Measurements from ENCODE around the gene ALPK3. TPM values are rescaled to one million over a fixed set of nuclear protein-coding genes. Genes with fewer than 3 reads are reported as not detected.
"Not testable (repeated sequence)": the region's sequence is repeated elsewhere in the genome, so short reads cannot be mapped to it uniquely, and the experiment has no call there.

The ALPK3 gene
- polyA plus RNA-seq, 3 donors: 5.7 to 9.1 (median 6.9) TPM

GRCh38 chr15:84835661-84836337 is 18.6 kb downstream of the ALPK3 start:
- WGBS, 3 donors: 69 to 84% (median 73%) methylated on average over 5 of the region's 5 CpGs

DNA sequence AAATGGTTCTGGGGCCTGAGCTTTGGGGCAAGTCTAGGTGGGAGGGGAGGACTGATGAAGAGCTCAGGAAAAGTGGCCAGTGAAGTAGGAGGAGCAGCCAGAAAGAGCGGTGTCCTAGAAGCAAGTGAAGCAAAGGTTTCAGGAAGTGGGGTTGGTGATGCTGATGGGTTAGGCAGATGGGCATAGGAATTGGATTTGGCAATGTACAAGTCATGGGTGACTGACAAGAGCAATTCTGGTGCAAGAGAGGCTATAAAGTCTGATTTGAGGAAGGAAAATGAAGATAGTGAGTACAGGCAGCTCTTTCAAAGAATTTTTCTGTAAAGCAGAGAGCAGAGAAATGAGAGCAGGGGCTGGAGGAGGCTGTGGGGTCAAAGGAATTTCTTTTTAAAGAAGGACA is 19.7 kb downstream of the ALPK3 start:
- WGBS, 3 donors: 62 to 100% (median 71%) methylated on average over 1 of the region's 1 CpG
- H3K27ac ChIP-seq (ENCODE audit: low read depth, low read length): no peak overlapping the region

More at GRCh38 chr15:84835661-84836337, 18.6 kb downstream of the ALPK3 start:
- H3K27ac ChIP-seq (ENCODE audit: low read depth, low read length): no peak overlapping the region

GRCh38 chr15:84839714-84840113 is 22.6 kb downstream of the ALPK3 start:
- H3K27ac ChIP-seq (ENCODE audit: low read depth, low read length): no peak overlapping the region
- 97 to 98% (median 97%) methylated on average over 23 of the region's 23 CpGs for WGBS, 3 donors

DNA sequence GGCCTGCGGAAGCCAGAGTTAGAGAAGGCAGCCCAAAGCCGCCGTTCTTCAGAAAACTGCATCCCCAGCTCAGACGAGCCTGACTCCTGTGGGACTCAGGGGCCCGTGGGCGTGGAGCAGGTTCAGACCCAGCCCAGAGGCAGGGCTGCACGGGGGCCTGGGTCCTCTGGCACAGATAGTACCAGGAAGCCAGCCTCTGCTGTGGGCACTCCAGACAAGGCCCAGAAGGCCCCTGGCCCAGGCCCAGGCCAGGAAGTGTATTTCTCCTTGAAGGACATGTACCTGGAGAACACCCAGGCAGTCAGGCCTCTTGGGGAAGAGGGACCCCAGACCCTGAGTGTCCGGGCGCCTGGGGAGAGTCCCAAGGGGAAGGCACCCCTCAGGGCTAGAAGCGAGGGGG is 23.1 kb downstream of the ALPK3 start:
- WGBS, 3 donors: 85 to 90% (median 86%) methylated on average over 10 of the region's 10 CpGs
- no peak overlapping the region for H3K27ac ChIP-seq (ENCODE audit: low read depth, low read length)

DNA sequence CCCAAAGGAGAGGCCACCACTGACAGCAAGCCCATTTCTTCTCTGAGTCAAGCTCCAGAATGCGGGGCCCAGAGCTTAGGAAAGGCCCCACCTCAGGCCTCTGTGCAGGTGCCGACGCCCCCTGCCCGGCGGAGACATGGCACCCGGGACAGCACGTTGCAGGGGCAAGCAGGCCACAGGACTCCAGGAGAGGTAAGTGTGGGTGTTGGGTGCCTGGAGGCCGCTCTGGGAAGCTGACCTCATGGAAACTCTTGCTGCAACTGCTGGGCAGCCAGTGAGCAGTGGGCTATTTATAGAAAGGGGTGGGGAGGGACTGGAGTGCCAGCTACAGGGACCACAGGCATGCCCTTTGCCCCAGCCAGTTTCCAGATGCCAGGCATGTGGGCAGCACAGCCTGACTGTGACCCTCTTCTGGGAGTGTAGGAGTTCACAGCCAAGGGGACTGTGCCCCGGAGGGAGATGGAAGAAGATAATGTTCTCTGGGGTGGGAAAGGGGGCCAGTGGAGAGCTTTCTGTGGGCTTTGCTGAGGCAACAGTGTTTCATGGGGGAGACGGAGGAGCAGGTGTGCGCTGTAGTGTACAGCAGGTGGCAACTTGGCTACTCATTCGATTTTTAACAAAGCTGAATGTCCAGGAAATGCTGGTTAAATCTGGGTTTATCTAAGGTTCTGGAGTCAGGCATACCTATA is 23.7 kb downstream of the ALPK3 start:
- 49 to 81% (median 71%) methylated on average over 12 of the region's 12 CpGs for WGBS, 3 donors
- no peak overlapping the region for H3K27ac ChIP-seq (ENCODE audit: low read depth, low read length)

- WGBS, 3 donors: 94 to 100% (median 95%) methylated on average over 1 of the region's 1 CpG
- H3K27ac ChIP-seq (ENCODE audit: low read depth, low read length): no peak overlapping the region
Observed at GRCh38 chr15:84842781-84843180, 25.6 kb downstream of the ALPK3 start.

GRCh38 chr15:84844964-84845363 is 27.8 kb downstream of the ALPK3 start:
- WGBS, 3 donors: 27 to 78% (median 69%) methylated on average over 2 of the region's 2 CpGs
- H3K27ac ChIP-seq (ENCODE audit: low read depth, low read length): no peak overlapping the region

GRCh38 chr15:84845631-84846030 is 28.5 kb downstream of the ALPK3 start:
- H3K27ac ChIP-seq (ENCODE audit: low read depth, low read length): not testable (repeated sequence)
- WGBS, 3 donors: 60 to 81% (median 71%) methylated on average over 7 of the region's 7 CpGs

DNA sequence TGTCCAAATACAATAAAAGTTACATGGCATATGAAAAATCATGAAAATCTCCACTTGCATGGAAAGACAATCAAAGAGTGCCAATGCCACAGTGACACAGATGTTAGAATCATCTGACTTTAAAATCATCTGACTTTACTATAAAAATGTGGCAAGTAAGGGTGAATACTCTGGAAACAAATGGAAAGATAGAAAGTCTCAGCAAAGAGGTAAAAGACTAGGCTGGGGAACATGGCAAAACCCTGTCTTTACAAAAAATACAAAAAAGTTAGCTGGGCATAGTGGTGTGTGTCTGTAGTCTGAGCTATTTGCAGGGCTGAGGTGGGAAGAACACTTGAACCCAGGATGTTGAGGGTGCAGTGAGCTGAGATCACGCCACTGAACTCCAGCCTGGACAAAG is 29.1 kb downstream of the ALPK3 start:
- no peak overlapping the region for H3K27ac ChIP-seq (ENCODE audit: low read depth, low read length)
- WGBS, 3 donors: 93 to 100% (median 98%) methylated on average over 1 of the region's 1 CpG

DNA sequence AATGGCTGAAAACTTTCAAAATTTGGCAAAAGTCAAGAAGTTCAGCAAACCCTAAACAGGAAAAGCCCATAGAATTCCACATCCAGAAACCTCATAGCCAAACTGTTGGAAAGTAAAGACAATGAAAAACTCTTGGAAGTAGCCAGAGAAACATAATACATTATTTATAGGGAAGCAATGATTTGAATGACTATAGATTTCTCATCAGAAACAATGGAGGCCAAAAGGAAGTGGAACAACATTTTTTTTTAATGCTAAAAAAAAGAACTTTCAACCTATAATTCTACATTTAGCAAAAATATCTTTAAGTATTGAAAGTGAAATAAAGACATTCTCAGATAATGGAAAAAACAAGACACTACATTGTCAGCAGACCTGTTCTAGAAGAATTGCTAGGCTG is 30.2 kb downstream of the ALPK3 start:
- no peak overlapping the region for H3K27ac ChIP-seq (ENCODE audit: low read depth, low read length)

DNA sequence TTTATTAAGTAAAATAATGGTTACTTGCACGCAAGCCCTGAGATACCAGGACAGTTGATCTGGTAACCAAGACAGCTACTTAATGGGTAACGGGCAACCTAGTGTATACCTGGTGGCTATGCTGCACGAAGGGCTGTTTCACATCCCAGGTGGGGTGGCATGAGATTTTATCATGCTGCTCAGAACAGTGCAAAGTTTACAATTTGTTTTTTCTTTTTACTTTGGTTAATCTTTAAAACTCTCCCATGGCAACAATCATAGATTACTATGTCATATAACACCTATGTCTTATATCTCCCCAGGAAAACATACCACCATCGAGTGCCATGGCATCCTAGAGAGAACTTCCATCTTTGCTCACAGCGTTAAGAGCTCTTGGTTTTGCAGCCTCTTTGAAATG is 35.1 kb downstream of the ALPK3 start:
- WGBS, 3 donors: 72 to 96% (median 91%) methylated on average over 5 of the region's 5 CpGs
- no peak overlapping the region for H3K27ac ChIP-seq (ENCODE audit: low read depth, low read length)

DNA sequence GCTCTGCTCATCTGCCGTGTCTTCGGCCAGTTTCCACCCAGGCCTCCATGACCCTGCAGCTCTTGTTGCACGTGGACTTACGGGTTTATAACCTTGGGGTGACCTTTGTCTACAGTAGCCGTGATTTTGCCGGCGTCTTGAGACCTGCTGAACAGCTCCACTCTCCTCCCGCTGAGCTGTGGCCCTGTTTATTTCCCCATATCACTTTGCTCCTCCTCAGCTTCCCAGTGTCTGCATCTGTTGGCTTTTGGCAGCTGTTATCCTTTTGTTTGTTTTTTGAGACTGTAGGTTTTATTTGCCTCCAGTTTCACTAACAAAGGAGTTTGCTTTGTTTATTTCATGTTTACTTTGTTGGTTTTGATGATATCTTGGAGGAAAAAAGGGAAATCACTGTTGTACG is 38.0 kb downstream of the ALPK3 start:
- 80 to 81% (median 80%) methylated on average over 9 of the region's 9 CpGs for WGBS, 3 donors
- H3K27ac ChIP-seq (ENCODE audit: low read depth, low read length): no peak overlapping the region

DNA sequence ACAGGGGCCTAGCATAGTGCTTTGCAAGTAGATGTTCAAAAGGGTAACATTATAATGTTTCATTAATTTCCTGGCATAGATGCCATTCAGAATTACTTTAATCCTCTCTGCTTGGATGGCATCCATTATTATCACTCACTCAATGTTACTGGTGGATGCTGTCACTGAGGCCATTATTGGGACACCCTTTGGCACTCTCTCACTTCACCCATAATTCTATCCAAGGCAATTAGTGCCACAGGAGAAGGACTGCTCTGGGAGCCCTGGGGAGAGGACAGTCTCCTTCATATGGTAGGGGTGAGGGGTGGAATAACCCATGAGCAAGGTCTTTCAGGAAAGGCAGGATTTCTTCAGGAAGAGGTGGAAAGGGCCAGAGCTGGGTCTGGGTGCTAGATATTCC is 38.6 kb downstream of the ALPK3 start:
- H3K27ac ChIP-seq (ENCODE audit: low read depth, low read length): no peak overlapping the region

DNA sequence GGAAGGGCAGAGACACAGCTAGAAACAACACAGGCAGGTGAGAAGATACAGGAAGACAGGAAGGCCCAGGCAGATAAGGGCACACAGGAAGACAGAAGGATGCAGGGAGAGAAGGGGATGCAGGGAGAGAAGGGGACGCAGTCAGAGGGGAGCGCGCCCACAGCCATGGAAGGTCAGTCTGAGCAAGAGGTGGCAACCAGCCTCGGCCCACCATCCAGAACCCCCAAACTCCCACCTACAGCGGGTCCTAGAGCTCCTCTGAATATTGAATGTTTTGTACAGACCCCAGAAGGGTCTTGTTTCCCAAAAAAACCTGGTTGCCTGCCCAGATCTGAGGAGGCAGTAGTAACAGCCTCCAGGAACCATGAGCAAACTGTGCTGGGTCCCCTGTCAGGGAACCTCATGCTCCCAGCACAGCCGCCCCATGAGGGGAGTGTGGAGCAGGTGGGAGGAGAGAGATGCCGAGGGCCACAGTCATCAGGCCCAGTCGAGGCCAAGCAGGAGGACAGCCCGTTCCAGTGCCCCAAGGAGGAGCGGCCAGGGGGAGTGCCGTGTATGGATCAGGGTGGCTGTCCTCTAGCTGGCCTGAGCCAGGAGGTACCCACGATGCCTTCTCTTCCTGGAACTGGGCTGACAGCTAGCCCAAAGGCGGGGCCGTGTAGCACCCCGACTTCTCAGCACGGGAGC is 39.7 kb downstream of the ALPK3 start:
- WGBS, 3 donors: 94 to 96% (median 95%) methylated on average over 13 to 16 of the region's 16 CpGs

DNA sequence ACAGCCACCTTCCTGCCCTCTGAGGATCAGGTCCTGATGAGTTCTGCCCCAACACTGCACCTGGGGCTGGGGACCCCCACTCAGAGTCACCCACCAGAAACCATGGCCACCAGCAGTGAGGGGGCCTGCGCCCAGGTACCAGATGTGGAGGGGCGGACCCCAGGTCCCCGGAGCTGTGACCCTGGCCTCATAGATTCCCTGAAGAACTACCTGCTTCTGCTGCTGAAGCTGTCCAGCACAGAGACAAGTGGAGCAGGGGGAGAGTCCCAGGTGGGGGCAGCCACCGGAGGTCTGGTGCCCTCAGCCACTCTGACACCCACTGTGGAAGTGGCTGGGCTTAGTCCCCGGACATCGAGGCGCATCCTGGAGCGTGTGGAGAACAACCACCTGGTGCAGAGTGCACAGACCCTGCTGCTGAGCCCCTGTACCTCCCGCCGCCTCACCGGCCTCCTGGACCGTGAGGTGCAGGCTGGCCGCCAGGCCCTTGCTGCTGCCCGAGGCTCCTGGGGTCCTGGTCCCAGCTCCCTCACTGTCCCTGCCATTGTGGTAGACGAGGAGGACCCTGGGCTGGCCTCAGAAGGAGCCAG is 40.4 kb downstream of the ALPK3 start:
- no peak overlapping the region for H3K27ac ChIP-seq (ENCODE audit: low read depth, low read length)
- WGBS, 3 donors: 96 to 98% (median 97%) methylated on average over 15 of the region's 15 CpGs

More for the DNA sequence above, 39.7 kb downstream of the ALPK3 start:
- no peak overlapping the region for H3K27ac ChIP-seq (ENCODE audit: low read depth, low read length)

DNA sequence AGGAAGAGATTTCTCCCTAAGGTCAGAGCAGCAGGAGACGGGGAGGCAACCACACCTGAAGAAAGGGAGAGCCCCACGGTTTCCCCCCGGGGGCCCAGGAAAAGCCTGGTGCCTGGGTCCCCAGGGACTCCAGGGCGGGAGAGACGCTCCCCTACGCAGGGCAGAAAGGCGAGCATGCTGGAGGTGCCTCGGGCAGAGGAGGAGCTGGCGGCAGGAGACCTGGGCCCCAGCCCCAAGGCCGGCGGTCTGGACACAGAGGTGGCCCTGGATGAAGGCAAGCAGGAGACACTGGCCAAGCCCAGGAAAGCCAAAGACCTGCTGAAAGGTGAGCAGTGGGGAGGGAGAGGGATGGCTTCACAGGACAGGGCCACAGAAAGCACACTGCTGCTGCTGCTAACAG is 41.1 kb downstream of the ALPK3 start:
- no peak overlapping the region for H3K27ac ChIP-seq (ENCODE audit: low read depth, low read length)
- 90 to 96% (median 95%) methylated on average over 11 of the region's 11 CpGs for WGBS, 3 donors

GRCh38 chr15:84859144-84859543 is 42.0 kb downstream of the ALPK3 start:
- 84 to 92% (median 87%) methylated on average over 8 of the region's 8 CpGs for WGBS, 3 donors
- no peak overlapping the region for H3K27ac ChIP-seq (ENCODE audit: low read depth, low read length)

GRCh38 chr15:84859651-84860050 is 42.5 kb downstream of the ALPK3 start:
- 95 to 96% (median 96%) methylated on average over 15 of the region's 15 CpGs for WGBS, 3 donors
- no peak overlapping the region for H3K27ac ChIP-seq (ENCODE audit: low read depth, low read length)

DNA sequence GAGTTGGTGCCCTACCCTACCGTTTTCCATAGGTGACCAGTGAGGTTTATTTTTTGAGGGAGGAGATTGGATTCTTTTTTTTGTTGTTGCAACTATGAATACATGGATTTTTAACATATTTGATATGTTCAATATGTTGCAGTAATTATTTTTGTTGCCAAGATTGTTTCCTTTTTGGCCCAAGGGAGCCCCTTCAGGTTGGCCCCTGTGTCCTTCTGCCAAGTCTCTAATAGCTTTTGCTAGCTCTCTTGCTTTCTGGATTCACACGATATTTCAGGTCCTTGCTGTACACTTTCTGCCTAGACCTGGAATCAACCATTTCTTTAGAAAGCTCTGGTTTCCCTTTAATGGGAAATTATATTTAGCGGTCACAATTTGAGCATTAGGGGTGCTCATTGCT is 44.6 kb downstream of the ALPK3 start:
- no peak overlapping the region for H3K27ac ChIP-seq (ENCODE audit: low read depth, low read length)
- 80 to 89% (median 85%) methylated on average over 3 of the region's 3 CpGs for WGBS, 3 donors
